Middle frontal gyrus (tissue), 1 donor: ENCODE results near the gene POLR1F.

Source experiments
- DNase-seq: peaks from one replicate; pipeline ENCODE4 v3.0.0-alpha.2; 2015; ENCODE audit warnings: low spot score; ENCODE audit errors: extremely low spot score

The POLR1F gene

GRCh38 chr7:19675816-19676215, 33.0 kb downstream of the POLR1F start:
- no peak for DNase-seq

- no peak for DNase-seq
These were observed 34.4 kb downstream of the POLR1F start for GRCh38 chr7:19674266-19674960.

- no peak for DNase-seq
These were observed 38.0 kb downstream of the POLR1F start for GRCh38 chr7:19670806-19671205.

- DNase-seq: no peak
These were observed 43.3 kb downstream of the POLR1F start for GRCh38 chr7:19665399-19666008.

GRCh38 chr7:19663816-19664462, 44.9 kb downstream of the POLR1F start:
- no peak for DNase-seq

GRCh38 chr7:19648791-19649190, 60.0 kb downstream of the POLR1F start:
- DNase-seq: no peak
